Heart left ventricle (tissue), 16 donors: ENCODE results near the gene RAB1A. TPM values are rescaled to one million over a fixed set of nuclear protein-coding genes. Genes with fewer than 3 reads are reported as not detected.

Experiments used
- ATAC-seq, 4 donors: fragments of 200-7000 bp; cut with Tn5 transposase; one replicate each; pipeline ENCODE4 v1.9.1; 2020 to 2022; ENCODE audit warnings: moderate library complexity in 4 of 4, mild to moderate bottlenecking in 3 of 4, moderate number of reproducible peaks in 1 of 4
- DNase-seq, 5 donors: peaks; one replicate each; pipeline ENCODE4 v3.0.0-alpha.2; 2020
- H3K27ac ChIP-seq, 12 donors: fragments of 200-600 bp; sonication (generic) in 4 of 12; one replicate each; pipeline versions ENCODE4 v1.5.0 to v1.8.0; 2016 to 2022; ENCODE audit warnings: mild to moderate bottlenecking in 2 of 12
- H3K27me3 ChIP-seq, 9 donors: fragments of 200-600 bp; sonication (generic) in 2 of 9; one replicate each; pipeline versions ENCODE4 v1.5.1 to v1.8.0; 2016 to 2022; ENCODE audit warnings: mild to moderate bottlenecking in 3 of 9
- H3K36me3 ChIP-seq, 9 donors: fragments of 200-600 bp; sonication (generic) in 2 of 9; one replicate each; pipeline versions ENCODE4 v1.5.0 to v1.8.0; 2018 to 2022; ENCODE audit warnings: mild to moderate bottlenecking in 2 of 9
- H3K4me1 ChIP-seq, 12 donors: fragments of 200-600 bp; sonication (generic) in 4 of 12; one replicate each; pipeline versions ENCODE4 v1.5.0 to v1.8.0; 2016 to 2022; ENCODE audit warnings: mild to moderate bottlenecking in 3 of 12
- H3K4me3 ChIP-seq, 12 donors: fragments of 200-600 bp; sonication (generic) in 4 of 12; one replicate each; pipeline versions ENCODE4 v1.5.0 to v1.8.0; 2017 to 2022; ENCODE audit warnings: mild to moderate bottlenecking in 9 of 12, moderate library complexity in 4 of 12
- H3K9me3 ChIP-seq, 12 donors: fragments of 200-600 bp; sonication (generic) in 4 of 12; one replicate each; pipeline versions ENCODE4 v1.5.0 to v1.8.0; 2016 to 2022; ENCODE audit warnings: mild to moderate bottlenecking in 1 of 12
- CTCF ChIP-seq, 12 donors: fragments of 200-600 bp; sonication (generic) in 4 of 12; IDR thresholded peaks; one replicate each; pipeline versions ENCODE4 v1.5.0 to v1.8.0; 2018 to 2022; ENCODE audit warnings: antibody characterized with exemption in 12 of 12, mild to moderate bottlenecking in 5 of 12
- POLR2A ChIP-seq, 2 donors: fragments of 450-650 bp; IDR thresholded peaks; one replicate each; pipeline ENCODE4 v1.6.1; 2017; ENCODE audit warnings: antibody characterized with exemption in 2 of 2, mild to moderate bottlenecking in 2 of 2, moderate library complexity in 2 of 2
- WGBS, 4 donors: extraction: QIAGEN DNeasy Blood & Tissue Kit in 2 of 4; methylation state at CpG; one replicate each; pipeline versions ENCODE4 v1.1.5 to v1.1.7; 2013 to 2018; 5-methylcytosine and 5-hydroxymethylcytosine counted together
- intact Hi-C, 10 donors: fragments of 100-400 bp; cut with DNase I; formaldehyde crosslinking; loops; one replicate each; pipeline versions ENCODE4 v1.11.1 to v1.14.2; 2022
- polyA plus RNA-seq, 2 donors: library from polyadenylated mRNA; stranded (reverse); fragments of 200-250 nt; gene quantifications; one replicate each; pipeline ENCODE4 v1.2.3, GENCODE V29; 2013
- total RNA-seq, 9 donors: library from RNA; depleted of rRNA in 2 of 9; stranded (reverse); fragments of >200 nt in 2 of 9; fragmentation: NEBNext Ultra II Directional in 3 of 9; extraction: Animal tissue kit (Norgen Biotek cat#: 25700) in 3 of 9; gene quantifications; one replicate each; pipeline versions ENCODE4 v1.1.0 to v1.2.4, GENCODE V29; 2016 to 2023
- donor health status: ischemic (EF 13 %, LVEDD 7.1; RV severe dilation, severe dysfunction).
- donor health status: healthy with polysubstance abuse.
- donor health status: DM: no; HTN: yes; CAD: no.
- donor health status: DM: no; HTN: no; CAD: no.
- donor health status: ischemic (EF 25% LVEDD 6.9; RV normal size, moderate dysfunction).
- donor health status: ischemic (EF 25% LVEDD 5.7; RV mildly dilated, moderate dysfunction).
- donor health status: healthy.
- donor health status: DM: yes; HTN: yes; CAD: no.
- donor health status: ischemic (EF 35%, LVEDD 5.7; RV mildly dilated, moderate dysfunction).
- donor health status: nonischemic (EF 11% LVEDD 7.7; RV severe dilation, severe dysfunction).
- donor health status: DM: yes; HTN: yes; CAD: no.
- donor health status: PGD.
- donor health status: ischemic (EF 29% LVEDD 5.4; RV normal size, mild dysfunction).
- donor health status: nonischemic (EF 23%, LVEDD 6.1; RV moderate dilation, normal function).

Gene RAB1A
- total and polyA plus RNA-seq, 11 donors = 49.0 to 164 (median 118) TPM

- intact Hi-C loops = loop anchor here in 9 of 10 donors (2.0 to 10.0 kb wide), 11 partner anchors 59 to 507 kb away; partner anchors contain the start of genes RAB1A (in 2 of the 9) and SPRED2 (in 1 of the 9)
- ATAC-seq (no peak), DNase-seq (no peak)
- no peaks in the 10 kb centered on the region for H3K27me3 ChIP-seq
- WGBS, 4 donors = 73 to 82% (median 76%) methylated on average over 14 of the region's 14 CpGs
- H3K9me3 ChIP-seq = no peaks in the 10 kb centered on the region
- H3K36me3 ChIP-seq = peaks cover 0 to 41% (median 36%) of the 10 kb centered on the region in 9 donors
- TF ChIP-seq CTCF (IDR thresholded peaks at IDR 0.05) = no peak
- peaks cover 10 to 90% (median 70%) of the 10 kb centered on the region in 12 donors for H3K4me1 ChIP-seq
- H3K27ac ChIP-seq = peak overlapping the region in 3 of 12 donors; percentile 25 to 66 (median 62)
- no peak overlapping the region for H3K4me3 ChIP-seq
Measured at GRCh38 chr2:65067806-65068553, 61.9 kb downstream of the RAB1A start.

- no peaks in the 10 kb centered on the region for H3K9me3 ChIP-seq
- TF ChIP-seq CTCF (IDR thresholded peaks at IDR 0.05) (peak; percentile 59 to 79 (median 70)), POLR2A (IDR thresholded peaks at IDR 0.05) (no peak)
- peak in 4 of 5 donors; percentile 45 to 79 (median 66) for DNase-seq
- ATAC-seq = peak; percentile 78 to 85 (median 82)
- H3K4me3 ChIP-seq = peak overlapping the region in 1 of 12 donors; percentile 12
- WGBS, 4 donors = 33 to 42% (median 37%) methylated on average over 14 of the region's 14 CpGs
- H3K27ac ChIP-seq = peak overlapping the region in 11 of 12 donors; percentile 6 to 87 (median 39)
- intact Hi-C loops = loop anchor here in 9 of 10 donors (2.0 to 10.0 kb wide), 12 partner anchors 62 to 510 kb away; partner anchors contain the start of genes RAB1A (in 2 of the 9), ACTR2 (in 1 of the 9) and SPRED2 (in 1 of the 9)
- H3K4me1 ChIP-seq = peaks cover 10 to 99% (median 79%) of the 10 kb centered on the region in 12 donors
- H3K36me3 ChIP-seq = peaks cover 0 to 10% (median 6%) of the 10 kb centered on the region in 9 donors
- H3K27me3 ChIP-seq = no peaks in the 10 kb centered on the region
Measured at GRCh38 chr2:65064728-65065552, 65.0 kb downstream of the RAB1A start.

GRCh38 chr2:65062843-65063825 is 66.8 kb downstream of the RAB1A start:
- TF ChIP-seq POLR2A (IDR thresholded peaks at IDR 0.05) (no peak), CTCF (IDR thresholded peaks at IDR 0.05) (no peak)
- Histone ChIP-seq H3K4me1 (peaks cover 0 to 99% (median 78%) of the 10 kb centered on the region in 12 donors), H3K4me3 (no peak overlapping the region), H3K27me3 (no peaks in the 10 kb centered on the region), H3K36me3 (no peaks in the 10 kb centered on the region), H3K27ac (peak overlapping the region in 3 of 12 donors; percentile 7 to 49 (median 19)), H3K9me3 (no peaks in the 10 kb centered on the region)
- DNase-seq (no peak), ATAC-seq (peak in 1 of 4 donors; percentile 26)
- WGBS, 4 donors = 46 to 73% (median 62%) methylated on average over 13 of the region's 13 CpGs
- intact Hi-C loops = loop anchor here in 7 of 10 donors (5.0 to 10.0 kb wide), 6 partner anchors 102 to 512 kb away; partner anchors contain the start of genes ACTR2 (in 1 of the 7) and SPRED2 (in 1 of the 7)
